ENCODE measurements around the gene USPL1.

USPL1 gene

DNA sequence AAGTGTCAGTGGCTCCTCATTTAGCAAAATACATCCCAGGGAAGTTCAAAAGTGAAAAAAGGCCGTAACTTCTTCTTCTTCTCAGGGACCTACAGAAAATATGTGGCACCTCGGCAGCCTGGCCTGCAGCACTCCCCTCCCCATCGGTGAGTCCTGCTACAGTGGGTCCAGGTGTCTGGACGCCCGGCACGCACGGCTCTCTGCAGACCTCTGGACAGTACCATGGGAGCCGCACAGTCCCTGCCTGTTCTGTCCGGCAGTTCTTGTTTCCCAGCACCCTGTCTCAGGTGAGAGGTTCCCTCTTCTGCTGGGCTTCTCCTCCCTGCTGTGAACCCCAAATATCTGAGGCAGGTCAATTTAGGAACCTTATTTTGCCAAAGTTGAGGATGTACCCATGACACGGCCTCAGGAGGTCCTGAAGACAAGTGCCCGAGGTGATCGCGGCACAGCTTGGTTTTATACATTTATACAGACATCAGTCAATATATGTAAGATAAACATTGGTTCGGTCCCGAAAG lies 80.8 kb downstream of the USPL1 start:
- DNase-seq: no peak

- no peak for DNase-seq
These were observed 82.6 kb downstream of the USPL1 start for GRCh38 chr13:30700364-30700763.

- no peak for DNase-seq
These were observed 84.3 kb downstream of the USPL1 start for GRCh38 chr13:30702006-30702405.

- no peak for DNase-seq
These were observed 86.9 kb downstream of the USPL1 start for GRCh38 chr13:30704596-30704995.

- DNase-seq: no peak
These were observed 88.0 kb downstream of the USPL1 start for GRCh38 chr13:30705680-30706079.

- no peak for DNase-seq
These were observed 90.8 kb downstream of the USPL1 start for GRCh38 chr13:30708541-30708940.

Data from CD4-positive, alpha-beta T cell treated with Interleukin-1 beta for 1 hour (primary cell).